BLaER1 treated with 17β-estradiol and CSF1 and Interleukin-3, amounts not matched to agents 10 nM and 100 nM (cell line): Measurements from ENCODE around the gene ZNF143.

Source experiments
- H3K27ac ChIP-seq, 11 experiments: shearing (Covaris generic); formaldehyde crosslinking; 2 replicates each; pipeline ENCODE4 v1.8.1; 2022
- H3K27me3 ChIP-seq, 11 experiments: shearing (Covaris generic); formaldehyde crosslinking; 2 replicates each; pipeline ENCODE4 v1.8.1; 2022
- H3K36me3 ChIP-seq, 11 experiments: shearing (Covaris generic); formaldehyde crosslinking; 2 replicates each; pipeline ENCODE4 v1.8.1; 2022
- H3K4me1 ChIP-seq, 10 experiments: shearing (Covaris generic); formaldehyde crosslinking; 2 replicates each; pipeline ENCODE4 v1.8.1; 2022
- H3K4me2 ChIP-seq, 11 experiments: shearing (Covaris generic); formaldehyde crosslinking; 2 replicates each; pipeline ENCODE4 v1.8.1; 2022
- H3K4me3 ChIP-seq, 10 experiments: shearing (Covaris generic); formaldehyde crosslinking; 2 replicates each; pipeline ENCODE4 v1.8.1; 2022
- H3K9ac ChIP-seq, 11 experiments: shearing (Covaris generic); formaldehyde crosslinking; 2 replicates each; pipeline ENCODE4 v1.8.1; 2022
- H3K9me3 ChIP-seq, 11 experiments: shearing (Covaris generic); formaldehyde crosslinking; replicated peaks in 1 of 11; 2 replicates each; pipeline ENCODE4 v1.8.1; 2022
- H4K20me1 ChIP-seq, 11 experiments: shearing (Covaris generic); formaldehyde crosslinking; 2 replicates each; pipeline ENCODE4 v1.8.1; 2022
- Cebpa-rat ChIP-seq, 11 experiments: shearing (Covaris generic); IDR thresholded peaks; 2 replicates each; pipeline ENCODE4 v1.8.1; 2022

The ZNF143 gene

DNA sequence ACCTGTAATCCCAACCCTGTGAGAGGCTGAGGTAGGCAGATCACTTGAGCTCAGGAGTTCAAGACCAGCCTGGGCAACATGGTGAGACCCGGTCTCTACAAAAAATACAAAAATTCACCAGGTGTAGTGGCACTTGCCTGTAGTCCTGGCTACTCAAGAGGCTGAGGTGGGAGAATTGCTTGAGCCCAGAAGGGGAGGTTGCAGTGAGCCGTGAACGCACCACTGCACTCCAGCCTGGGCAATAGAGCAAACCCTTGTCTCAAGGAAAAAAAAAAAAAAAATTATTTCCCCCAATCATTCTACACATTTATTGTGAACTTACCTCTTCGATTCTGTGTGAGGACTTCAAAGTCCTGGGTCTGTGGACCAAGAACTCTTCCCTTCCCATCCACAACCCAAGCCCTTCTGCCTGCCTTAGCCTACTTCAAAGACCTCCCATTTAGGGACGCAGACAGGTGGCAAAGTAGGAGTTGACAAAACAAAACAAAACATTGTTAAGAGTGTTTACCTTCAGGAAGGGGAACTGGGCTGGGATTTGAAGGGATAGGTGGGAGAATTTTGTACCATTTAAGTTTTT is 108.9 kb downstream of the ZNF143 start:
- Histone ChIP-seq H3K4me1 (peaks cover 18 to 30% (median 24%) of the 10 kb centered on the region in 10 experiments), H3K4me3 (no peak overlapping the region), H4K20me1 (peaks cover 0 to 8% (median 4%) of the 10 kb centered on the region in 11 experiments; a peak in 8 of 22 replicates), H3K36me3 (no peaks in the 10 kb centered on the region), H3K4me2 (peak overlapping the region in 9 of 11 experiments; percentile 13 to 57 (median 37); a peak in 15 of 22 replicates), H3K9me3 (no peaks in the 10 kb centered on the region), H3K27me3 (no peaks in the 10 kb centered on the region), H3K27ac (peak overlapping the region in 4 of 11 experiments; percentile 22 to 51 (median 44); a peak in 5 of 22 replicates), H3K9ac (0 out of 22 replicates have a peak overlapping the region, but pooled peaks of 1 of the 11 experiments have one; percentile 35)
- TF ChIP-seq Cebpa-rat (IDR thresholded peaks at IDR 0.05), result no peak

DNA sequence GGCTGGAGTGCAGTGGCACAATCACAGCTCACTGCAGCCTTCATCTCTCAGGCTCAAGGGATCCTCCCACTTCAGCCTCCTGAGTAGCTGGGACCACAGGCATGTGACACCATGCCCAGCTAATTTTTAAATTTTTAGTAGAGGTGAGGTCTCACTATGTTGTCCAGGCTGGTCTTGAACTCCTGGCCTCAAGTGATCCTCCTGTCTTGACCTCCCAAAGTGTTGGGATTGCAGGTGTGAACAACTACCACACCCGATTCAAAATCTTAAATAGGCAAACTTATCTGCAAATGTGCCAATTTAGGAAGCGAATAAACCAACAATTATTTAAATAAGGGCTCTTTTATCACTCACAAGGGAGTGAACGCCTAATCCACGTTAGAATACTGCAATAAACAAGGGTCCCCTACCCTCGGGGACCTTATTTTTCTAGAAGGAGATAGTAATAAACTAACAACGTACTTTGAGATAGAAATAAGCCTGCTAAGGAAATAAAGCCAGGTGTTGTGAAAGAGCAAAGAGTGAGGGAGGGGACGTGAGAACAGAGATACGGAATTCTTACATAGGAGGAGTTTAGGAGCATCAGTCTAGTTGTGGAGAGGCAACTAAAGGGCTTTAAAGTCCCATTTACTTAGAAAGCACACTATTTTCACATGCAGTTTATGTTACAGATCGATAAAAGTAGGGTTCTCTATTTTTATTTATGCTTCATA is 109.7 kb downstream of the ZNF143 start:
- Histone ChIP-seq H3K36me3 (peaks cover 0 to under 1% (median 0%) of the 10 kb centered on the region in 11 experiments; a peak in 2 of 22 replicates), H3K4me2 (0 out of 22 replicates have a peak overlapping the region, but pooled peaks of 1 of the 11 experiments have one; percentile 44), H3K9ac (no peak overlapping the region), H4K20me1 (peaks cover 0 to 16% (median 11%) of the 10 kb centered on the region in 11 experiments; a peak in 14 of 22 replicates), H3K4me1 (peaks cover 20 to 32% (median 26%) of the 10 kb centered on the region in 10 experiments), H3K27me3 (no peaks in the 10 kb centered on the region), H3K27ac (no peak overlapping the region), H3K9me3 (no peaks in the 10 kb centered on the region), H3K4me3 (no peak overlapping the region)
- TF ChIP-seq Cebpa-rat (IDR thresholded peaks at IDR 0.05), result no peak

DNA sequence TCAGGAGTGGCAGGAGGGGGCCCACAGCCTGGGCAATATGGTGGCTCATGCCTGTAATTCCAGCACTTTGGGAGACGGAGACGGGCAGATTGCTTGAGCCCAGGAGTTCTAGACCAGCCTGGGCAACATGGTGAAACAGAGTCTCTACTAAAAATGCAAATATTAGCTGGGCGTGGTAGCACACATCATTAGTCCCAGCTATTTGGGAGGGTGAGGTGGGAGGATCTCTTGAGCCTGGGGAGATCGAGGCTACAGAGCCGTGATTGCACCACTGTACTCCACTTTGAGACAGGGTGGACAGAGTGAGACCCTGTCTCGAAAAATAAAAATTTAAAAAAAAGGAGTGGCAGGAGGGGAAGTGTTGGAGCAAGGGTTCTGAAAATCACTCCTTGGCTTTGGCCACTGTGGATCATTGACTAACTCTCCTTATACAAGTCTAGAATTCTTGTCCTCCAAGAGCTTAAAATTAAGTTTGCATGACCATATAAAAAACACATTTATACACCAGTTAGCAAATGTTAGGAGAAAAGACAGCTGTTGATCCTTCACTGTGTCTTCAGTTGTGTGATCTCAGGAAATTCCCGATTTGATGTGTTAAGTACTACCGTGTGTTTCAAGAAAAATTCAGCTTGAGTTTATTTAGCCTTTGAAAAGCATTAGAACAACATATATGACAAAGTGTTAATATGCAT is 110.4 kb downstream of the ZNF143 start:
- H3K4me2 ChIP-seq, result 0 out of 22 replicates have a peak overlapping the region, but pooled peaks of 1 of the 11 experiments have one; percentile 95
- no peaks in the 10 kb centered on the region for H3K27me3 ChIP-seq
- no peak overlapping the region for H3K9ac ChIP-seq
- peaks cover 0 to 7% (median under 1%) of the 10 kb centered on the region in 11 experiments; a peak in 7 of 22 replicates for H3K36me3 ChIP-seq
- no peak for TF ChIP-seq Cebpa-rat (IDR thresholded peaks at IDR 0.05)
- no peaks in the 10 kb centered on the region for H3K9me3 ChIP-seq
- H3K4me1 ChIP-seq, result peaks cover 21 to 37% (median 33%) of the 10 kb centered on the region in 10 experiments
- no peak overlapping the region for H3K27ac ChIP-seq
- H4K20me1 ChIP-seq, result peaks cover 0 to 24% (median 19%) of the 10 kb centered on the region in 11 experiments; a peak in 14 of 22 replicates
- H3K4me3 ChIP-seq, result no peak overlapping the region

DNA sequence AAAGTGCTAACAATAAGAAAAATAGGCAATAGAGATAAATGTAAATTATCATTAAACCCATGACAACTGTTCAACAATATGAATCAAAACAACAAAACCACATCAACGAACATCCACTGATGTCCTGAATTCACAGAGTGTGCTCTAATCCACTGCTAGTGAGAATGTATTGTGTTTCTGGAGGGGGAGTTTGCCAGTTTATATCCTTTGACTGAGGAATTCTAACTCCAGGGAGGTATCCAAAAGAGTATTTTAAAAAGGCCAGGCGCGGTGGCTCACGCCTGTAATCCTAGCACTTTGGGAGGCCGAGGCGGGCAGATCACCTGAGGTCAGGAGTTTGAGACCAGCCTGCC is 110.9 kb downstream of the ZNF143 start:
- peaks cover 22 to 42% (median 37%) of the 10 kb centered on the region in 10 experiments for H3K4me1 ChIP-seq
- peak overlapping the region in 3 of 10 experiments; percentile 81 to 99 (median 96); a peak in 2 of 20 replicates for H3K4me3 ChIP-seq
- peaks cover 0 to 12% (median 5%) of the 10 kb centered on the region in 11 experiments; a peak in 10 of 22 replicates for H3K36me3 ChIP-seq
- H4K20me1 ChIP-seq, result peaks cover 0 to 29% (median 22%) of the 10 kb centered on the region in 11 experiments; a peak in 14 of 22 replicates
- no peaks in the 10 kb centered on the region for H3K27me3 ChIP-seq
- 0 out of 22 replicates have a peak overlapping the region, but pooled peaks of 1 of the 11 experiments have one; percentile 89 for H3K27ac ChIP-seq
- no peaks in the 10 kb centered on the region for H3K9me3 ChIP-seq
- TF ChIP-seq Cebpa-rat (IDR thresholded peaks at IDR 0.05), result no peak
- peak overlapping the region; percentile 84 to 97 (median 90) for H3K4me2 ChIP-seq
- peak overlapping the region in 3 of 11 experiments; percentile 89 to 97 (median 94); a peak in 4 of 22 replicates for H3K9ac ChIP-seq

DNA sequence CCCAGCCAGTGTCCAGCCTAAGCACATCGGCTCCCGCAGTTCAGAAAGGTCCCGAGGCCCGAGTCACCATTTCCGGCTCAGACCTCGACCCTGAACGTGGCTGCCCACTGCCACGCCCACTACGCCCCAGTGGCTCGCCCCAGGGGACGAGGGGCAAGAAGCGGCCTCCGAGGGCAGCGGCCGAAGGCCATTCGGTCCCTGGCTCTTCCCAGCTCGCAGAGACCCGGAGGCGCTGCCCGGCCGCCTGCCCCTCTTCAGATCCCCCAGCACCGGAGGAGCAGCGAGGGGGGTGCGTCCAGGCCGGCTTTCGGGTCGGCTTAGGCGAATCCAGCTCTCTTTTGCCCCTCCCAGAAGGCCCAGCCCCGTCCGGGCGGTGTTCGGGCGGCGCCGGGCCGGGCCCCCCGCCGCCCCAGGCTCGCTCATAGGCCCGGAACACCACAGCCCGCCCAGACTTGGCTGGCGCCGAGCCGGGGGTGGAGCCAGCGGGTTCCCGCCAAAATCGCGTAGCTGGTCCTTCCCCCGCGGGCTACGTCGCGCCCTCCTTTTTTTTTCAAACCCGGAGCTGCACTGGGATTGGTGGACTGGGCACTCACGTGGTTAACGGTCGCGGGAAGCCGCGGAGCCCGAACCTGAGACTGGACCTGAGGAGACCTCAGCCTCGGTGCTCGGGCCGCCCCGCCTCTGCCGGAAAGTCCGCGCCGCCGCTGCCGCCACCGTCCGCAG is 112.4 kb downstream of the ZNF143 start, which contains the start of gene WEE1:
TSS of gene WEE1 (plus strand) at position 619 of the 723 bp plus-strand sequence. CDS start 264 bp downstream, outside the sequence.
- no peak for TF ChIP-seq Cebpa-rat (IDR thresholded peaks at IDR 0.05)
- Histone ChIP-seq H3K9ac (peak within 1 kb of the TSS; percentile 86 to 98 (median 95)), H3K4me3 (peak within 1 kb of the TSS; percentile 71 to 99 (median 96)), H3K9me3 (no peaks in the 10 kb centered on the region), H4K20me1 (peaks cover 0 to 43% (median 26%) of the 10 kb centered on the region in 11 experiments; a peak in 14 of 22 replicates), H3K27ac (peak within 1 kb of the TSS; percentile 52 to 98 (median 95)), H3K4me2 (peak within 1 kb of the TSS; percentile 85 to 97 (median 94)), H3K36me3 (peaks cover 0 to 27% (median 20%) of the 10 kb centered on the region in 11 experiments; a peak in 15 of 22 replicates), H3K4me1 (peaks cover 22 to 50% (median 42%) of the 10 kb centered on the region in 10 experiments), H3K27me3 (no peaks in the 10 kb centered on the region)

DNA sequence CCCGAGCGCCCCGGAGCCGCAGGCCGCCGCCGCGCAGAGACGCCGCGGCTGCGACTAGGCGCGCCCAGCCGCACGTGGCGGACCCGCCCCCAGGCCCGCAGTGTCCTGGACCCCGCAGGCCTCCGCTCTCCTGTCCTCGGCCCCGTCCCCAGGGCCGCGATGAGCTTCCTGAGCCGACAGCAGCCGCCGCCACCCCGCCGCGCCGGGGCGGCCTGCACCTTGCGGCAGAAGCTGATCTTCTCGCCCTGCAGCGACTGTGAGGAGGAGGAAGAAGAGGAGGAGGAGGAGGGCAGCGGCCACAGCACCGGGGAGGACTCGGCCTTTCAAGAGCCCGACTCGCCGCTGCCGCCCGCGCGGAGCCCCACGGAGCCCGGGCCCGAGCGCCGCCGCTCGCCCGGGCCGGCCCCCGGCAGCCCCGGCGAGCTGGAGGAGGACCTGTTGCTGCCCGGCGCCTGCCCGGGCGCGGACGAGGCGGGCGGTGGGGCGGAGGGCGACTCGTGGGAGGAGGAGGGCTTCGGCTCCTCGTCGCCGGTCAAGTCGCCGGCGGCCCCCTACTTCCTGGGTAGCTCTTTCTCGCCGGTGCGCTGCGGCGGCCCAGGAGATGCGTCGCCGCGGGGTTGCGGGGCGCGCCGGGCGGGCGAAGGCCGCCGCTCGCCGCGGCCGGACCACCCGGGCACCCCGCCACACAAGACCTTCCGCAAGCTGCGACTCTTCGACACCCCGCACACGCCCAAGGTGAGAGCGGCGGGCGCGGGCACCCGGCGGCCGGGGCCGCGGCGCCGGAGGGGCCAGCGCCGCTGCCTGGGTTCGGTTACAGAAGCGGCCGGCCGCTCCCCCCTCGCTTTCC is 113.2 kb downstream of the ZNF143 start:
- Histone ChIP-seq H3K4me1 (peaks cover 22 to 45% (median 35%) of the 10 kb centered on the region in 10 experiments), H3K27ac (peak overlapping the region; percentile 32 to 98 (median 95); a peak in 21 of 22 replicates), H4K20me1 (peaks cover 0 to 51% (median 27%) of the 10 kb centered on the region in 11 experiments; a peak in 14 of 22 replicates), H3K4me2 (peak overlapping the region; percentile 85 to 97 (median 94)), H3K27me3 (no peaks in the 10 kb centered on the region), H3K4me3 (peak overlapping the region; percentile 71 to 99 (median 96)), H3K9ac (peak overlapping the region; percentile 86 to 98 (median 95)), H3K36me3 (peaks cover 0 to 35% (median 28%) of the 10 kb centered on the region in 11 experiments; a peak in 17 of 22 replicates), H3K9me3 (no peaks in the 10 kb centered on the region)
- TF ChIP-seq Cebpa-rat (IDR thresholded peaks at IDR 0.05), result no peak

DNA sequence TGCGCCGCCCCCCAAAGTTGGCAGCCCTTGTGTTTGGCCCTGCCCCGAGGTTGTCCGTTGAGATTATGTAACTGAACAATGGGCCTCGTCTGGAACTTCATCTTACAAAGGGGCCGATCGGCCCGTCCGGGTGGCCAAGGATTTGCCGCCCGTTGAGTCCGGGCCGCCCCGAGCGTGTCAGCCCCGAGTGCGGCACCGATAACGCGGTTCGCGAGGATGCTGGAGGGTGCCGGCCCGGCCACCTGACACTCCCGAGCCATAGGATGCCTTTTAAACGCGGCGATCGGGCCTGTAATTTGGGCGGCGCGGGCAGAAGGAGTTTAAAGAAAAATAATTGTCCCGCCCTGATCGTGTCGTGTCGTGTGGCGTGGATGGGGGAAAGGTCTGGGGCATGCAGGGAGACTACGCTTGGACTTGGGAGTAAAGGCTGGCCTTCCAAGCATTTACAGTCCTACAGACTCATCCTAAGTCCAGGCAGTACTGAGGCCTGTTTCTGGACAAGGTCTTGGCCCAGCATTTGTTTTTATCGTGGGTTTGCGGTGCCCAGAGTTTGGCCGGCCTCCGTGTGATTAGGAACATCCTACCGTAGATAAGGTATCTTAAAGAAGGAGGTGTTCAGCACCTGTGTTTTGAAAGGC is 113.9 kb downstream of the ZNF143 start:
- Histone ChIP-seq H3K9ac (peak overlapping the region; percentile 86 to 98 (median 95)), H3K4me3 (peak overlapping the region; percentile 71 to 99 (median 96)), H3K4me1 (peaks cover 22 to 37% (median 29%) of the 10 kb centered on the region in 10 experiments), H3K4me2 (peak overlapping the region; percentile 85 to 97 (median 94)), H3K9me3 (no peaks in the 10 kb centered on the region), H3K36me3 (peaks cover 0 to 42% (median 35%) of the 10 kb centered on the region in 11 experiments; a peak in 17 of 22 replicates), H3K27ac (peak overlapping the region; percentile 32 to 98 (median 95); a peak in 21 of 22 replicates), H4K20me1 (peaks cover 0 to 59% (median 27%) of the 10 kb centered on the region in 11 experiments; a peak in 14 of 22 replicates), H3K27me3 (no peaks in the 10 kb centered on the region)
- TF ChIP-seq Cebpa-rat (IDR thresholded peaks at IDR 0.05), result no peak
